Mammary epithelial cell (primary cell): ENCODE measurements around the gene CPNE2.

Source experiments
- EZH2 ChIP-seq: IDR thresholded peaks from 2 replicates; pipeline ENCODE4 v1.6.1; 2012; ENCODE audit warnings: low read length, inconsistent platforms, borderline replicate concordance
- TF ChIP-seq, protein P1 (sequence below), 2 donors: IDR thresholded peaks in 1 of 2; conservative IDR thresholded peaks in 1 of 2; 2 replicates each; pipeline ENCODE4 v1.5.1; 2011 to 2012; ENCODE audit warnings: inconsistent platforms in 2 of 2, low read length in 2 of 2, mild to moderate bottlenecking in 2 of 2, control low read depth in 1 of 2, low read depth in 1 of 2; ENCODE audit not compliant: insufficient read depth in 1 of 2; ENCODE audit errors: extremely low read depth in 1 of 2

DNA sequence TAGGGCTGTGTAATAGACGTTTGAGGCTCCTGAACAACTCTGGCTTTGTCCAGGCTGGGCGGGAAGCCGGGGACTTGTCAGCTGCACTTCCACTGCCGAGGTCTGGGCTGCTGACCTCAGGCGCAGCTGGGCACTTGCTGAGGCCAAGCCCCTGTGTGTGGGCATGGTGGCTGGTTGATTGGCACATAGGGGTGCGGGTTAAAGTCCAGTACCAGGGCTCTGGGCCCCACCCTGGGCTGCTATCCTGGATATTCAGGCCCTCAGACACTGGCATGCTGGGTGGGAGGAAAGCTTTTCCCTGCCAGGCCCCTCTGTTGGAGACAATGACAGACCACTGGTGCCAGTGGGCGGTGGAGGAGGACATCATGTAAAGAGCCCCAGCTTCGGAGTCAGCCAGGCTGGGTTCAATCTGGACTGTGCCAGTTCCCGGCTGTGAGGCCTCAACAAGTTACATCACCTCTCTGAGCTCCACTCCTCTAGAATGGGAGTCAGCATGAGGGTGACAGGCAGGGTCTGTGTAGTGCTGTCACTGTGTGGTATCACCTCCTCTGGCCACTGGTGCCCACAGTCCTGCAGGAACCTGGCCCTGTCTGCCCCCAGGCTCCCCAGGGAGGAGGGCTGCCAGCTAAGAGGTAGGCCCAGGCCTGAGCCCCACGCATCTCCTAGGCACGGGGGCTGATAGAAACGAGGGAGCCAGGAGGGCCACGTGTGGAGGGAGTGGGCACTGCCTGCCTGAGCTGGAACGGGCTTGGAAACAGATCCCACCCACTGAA is 51.0 kb downstream of the CPNE2 start:
- TF ChIP-seq EZH2, result no peak
- TF ChIP-seq, protein P1, sequence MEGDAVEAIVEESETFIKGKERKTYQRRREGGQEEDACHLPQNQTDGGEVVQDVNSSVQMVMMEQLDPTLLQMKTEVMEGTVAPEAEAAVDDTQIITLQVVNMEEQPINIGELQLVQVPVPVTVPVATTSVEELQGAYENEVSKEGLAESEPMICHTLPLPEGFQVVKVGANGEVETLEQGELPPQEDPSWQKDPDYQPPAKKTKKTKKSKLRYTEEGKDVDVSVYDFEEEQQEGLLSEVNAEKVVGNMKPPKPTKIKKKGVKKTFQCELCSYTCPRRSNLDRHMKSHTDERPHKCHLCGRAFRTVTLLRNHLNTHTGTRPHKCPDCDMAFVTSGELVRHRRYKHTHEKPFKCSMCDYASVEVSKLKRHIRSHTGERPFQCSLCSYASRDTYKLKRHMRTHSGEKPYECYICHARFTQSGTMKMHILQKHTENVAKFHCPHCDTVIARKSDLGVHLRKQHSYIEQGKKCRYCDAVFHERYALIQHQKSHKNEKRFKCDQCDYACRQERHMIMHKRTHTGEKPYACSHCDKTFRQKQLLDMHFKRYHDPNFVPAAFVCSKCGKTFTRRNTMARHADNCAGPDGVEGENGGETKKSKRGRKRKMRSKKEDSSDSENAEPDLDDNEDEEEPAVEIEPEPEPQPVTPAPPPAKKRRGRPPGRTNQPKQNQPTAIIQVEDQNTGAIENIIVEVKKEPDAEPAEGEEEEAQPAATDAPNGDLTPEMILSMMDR (conservative IDR thresholded peaks at IDR 0.05 in 1 of 2, IDR thresholded peaks at IDR 0.05 in 1 of 2; ENCODE audit: extremely low read depth in 1 of 2, insufficient read depth in 1 of 2, low read depth in 1 of 2, low read length in 2 of 2), result no peak
